Activated T-helper 2 cell treated with anti-CD3 and anti-CD28 coated beads, Interferon-gamma antibody, Interleukin-2, Interleukin-4, amounts not matched to agents 10 μg/mL and 5 μg/mL and 100 μg/mL, durations not matched to agents 14 hours and 24 hours and 36 hours (primary cell): ENCODE results near the gene CCDC183. TPM values are rescaled to one million over a fixed set of nuclear protein-coding genes. Genes with fewer than 3 reads are reported as not detected.
A peak's percentile ranks its signal among the peaks of the same experiment; 100 is the strongest.

Source experiments
- DNase-seq: peaks from one replicate; pipeline ENCODE4 v3.0.0; 2021; ENCODE audit warnings: low spot score
- H3K27ac Mint-ChIP-seq: one replicate; pipeline ENCODE4 v1.8.0; 2021; ENCODE audit warnings: mixed read lengths
- H3K27me3 Mint-ChIP-seq: one replicate; pipeline ENCODE4 v1.8.0; 2021; ENCODE audit warnings: low read depth, mixed read lengths
- H3K36me3 Mint-ChIP-seq: one replicate; pipeline ENCODE4 v1.8.0; 2021; ENCODE audit warnings: low read depth, mixed read lengths
- H3K4me1 Mint-ChIP-seq: one replicate; pipeline ENCODE4 v1.8.0; 2021; ENCODE audit warnings: low read depth, mixed read lengths
- H3K4me3 Mint-ChIP-seq: one replicate; pipeline ENCODE4 v1.8.0; 2021; ENCODE audit warnings: low read depth, mild to moderate bottlenecking, moderate library complexity, mixed read lengths
- H3K9me3 Mint-ChIP-seq: one replicate; pipeline ENCODE4 v1.8.0; 2021; ENCODE audit warnings: mixed read lengths
- intact Hi-C: fragments of 100-400 bp; cut with micrococcal nuclease; formaldehyde crosslinking; loops from one replicate; pipeline ENCODE4 v1.15.1; 2023
- total RNA-seq: library from RNA; stranded (reverse); gene quantifications from 2 replicates; pipeline ENCODE4 v1.2.3, GENCODE V29; 2022

The CCDC183 gene
- total RNA-seq, 1 donor from 2014 or later = not detected

GRCh38 chr9:136803551-136804508 lies 7.7 kb downstream of the CCDC183 start:
- H3K9me3 Mint-ChIP-seq = no peaks in the 10 kb centered on the region
- peaks cover 16% of the 10 kb centered on the region for H3K27me3 Mint-ChIP-seq
- H3K4me3 Mint-ChIP-seq = no peak overlapping the region
- no peak for DNase-seq
- peaks cover 11% of the 10 kb centered on the region for H3K4me1 Mint-ChIP-seq
- intact Hi-C loops = no loop called here
- H3K27ac Mint-ChIP-seq = no peak overlapping the region
- peaks cover 5% of the 10 kb centered on the region for H3K36me3 Mint-ChIP-seq

- no peaks in the 10 kb centered on the region for H3K9me3 Mint-ChIP-seq
Observed at GRCh38 chr9:136804509-136805206, 8.5 kb downstream of the CCDC183 start.

GRCh38 chr9:136805207-136805740 lies 9.1 kb downstream of the CCDC183 start:
- no peak overlapping the region for H3K27ac Mint-ChIP-seq
- peak overlapping the region; percentile 2 for H3K4me3 Mint-ChIP-seq
- intact Hi-C loops = loop anchor here (5.0 kb wide), 1 partner anchor 42 kb away; the partner anchor contains the start of gene PHPT1
- no peak for DNase-seq
- H3K9me3 Mint-ChIP-seq = no peaks in the 10 kb centered on the region
- H3K4me1 Mint-ChIP-seq = peaks cover 23% of the 10 kb centered on the region
- peaks cover 14% of the 10 kb centered on the region for H3K27me3 Mint-ChIP-seq
- H3K36me3 Mint-ChIP-seq = peaks cover 20% of the 10 kb centered on the region

More at GRCh38 chr9:136804509-136805206, 8.5 kb downstream of the CCDC183 start:
- Mint-ChIP-seq H3K27ac (no peak overlapping the region), H3K27me3 (peaks cover 16% of the 10 kb centered on the region), H3K4me1 (peaks cover 19% of the 10 kb centered on the region), H3K36me3 (peaks cover 14% of the 10 kb centered on the region), H3K4me3 (no peak overlapping the region)
- intact Hi-C loops = loop anchor here (5.0 kb wide), 1 partner anchor 43 kb away; the partner anchor contains the start of gene PHPT1
- DNase-seq = no peak

- Mint-ChIP-seq H3K9me3 (no peaks in the 10 kb centered on the region), H3K4me1 (peaks cover 21% of the 10 kb centered on the region), H3K36me3 (peaks cover 23% of the 10 kb centered on the region), H3K27me3 (peaks cover 7% of the 10 kb centered on the region), H3K4me3 (peak overlapping the region; percentile 85), H3K27ac (no peak overlapping the region)
- DNase-seq = no peak
- intact Hi-C loops = loop anchor here (5.0 kb wide), 1 partner anchor 41 kb away; the partner anchor contains the start of gene PHPT1
Observed at GRCh38 chr9:136806067-136806466, 9.9 kb downstream of the CCDC183 start.

GRCh38 chr9:136806631-136807201 lies 10.6 kb downstream of the CCDC183 start:
- peaks cover 5% of the 10 kb centered on the region for H3K27me3 Mint-ChIP-seq
- no peak for DNase-seq
- H3K36me3 Mint-ChIP-seq = peaks cover 25% of the 10 kb centered on the region
- H3K4me3 Mint-ChIP-seq = peak overlapping the region; percentile 85
- H3K9me3 Mint-ChIP-seq = no peaks in the 10 kb centered on the region
- intact Hi-C loops = loop anchor here (5.0 kb wide), 1 partner anchor 41 kb away; the partner anchor contains the start of gene PHPT1
- H3K4me1 Mint-ChIP-seq = peaks cover 22% of the 10 kb centered on the region
- peak overlapping the region; percentile 66 for H3K27ac Mint-ChIP-seq

GRCh38 chr9:136807281-136808074 lies 11.3 kb downstream of the CCDC183 start, which contains the start of gene RABL6:
RABL6 (plus strand) TSS chr9:136807948; CDS start chr9:136808197, 249 bp downstream.
- peak; percentile 84 for DNase-seq
- H3K4me1 Mint-ChIP-seq = peaks cover 25% of the 10 kb centered on the region
- peak within 1 kb of the TSS; percentile 85 for H3K4me3 Mint-ChIP-seq
- peak within 1 kb of the TSS; percentile 77 for H3K27ac Mint-ChIP-seq
- H3K36me3 Mint-ChIP-seq = peaks cover 25% of the 10 kb centered on the region
- no peaks in the 10 kb centered on the region for H3K9me3 Mint-ChIP-seq
- intact Hi-C loops = loop anchor here (5.0 kb wide), 1 partner anchor 40 kb away; the partner anchor contains the start of gene PHPT1
- H3K27me3 Mint-ChIP-seq = no peaks in the 10 kb centered on the region

GRCh38 chr9:136808075-136808805 lies 12.1 kb downstream of the CCDC183 start:
- peak; percentile 38 for DNase-seq
- intact Hi-C loops = loop anchor here (5.0 kb wide), 1 partner anchor 39 kb away; the partner anchor contains the start of gene PHPT1
- Mint-ChIP-seq H3K36me3 (peaks cover 32% of the 10 kb centered on the region), H3K27me3 (no peaks in the 10 kb centered on the region), H3K4me1 (peaks cover 33% of the 10 kb centered on the region), H3K9me3 (no peaks in the 10 kb centered on the region), H3K27ac (peak overlapping the region; percentile 65), H3K4me3 (peak overlapping the region; percentile 82)

GRCh38 chr9:136808806-136809158 lies 12.6 kb downstream of the CCDC183 start:
- DNase-seq = no peak
- peaks cover 38% of the 10 kb centered on the region for H3K36me3 Mint-ChIP-seq
- peaks cover 34% of the 10 kb centered on the region for H3K4me1 Mint-ChIP-seq

GRCh38 chr9:136814725-136815421 lies 18.7 kb downstream of the CCDC183 start:
- no peak for DNase-seq
- peaks cover 27% of the 10 kb centered on the region for H3K4me1 Mint-ChIP-seq
- no peaks in the 10 kb centered on the region for H3K9me3 Mint-ChIP-seq
- no peak overlapping the region for H3K27ac Mint-ChIP-seq
- intact Hi-C loops = no loop called here
- peaks cover 47% of the 10 kb centered on the region for H3K36me3 Mint-ChIP-seq
- no peaks in the 10 kb centered on the region for H3K27me3 Mint-ChIP-seq
- H3K4me3 Mint-ChIP-seq = no peak overlapping the region

More at GRCh38 chr9:136808806-136809158, 12.6 kb downstream of the CCDC183 start:
- Mint-ChIP-seq H3K27me3 (no peaks in the 10 kb centered on the region), H3K27ac (peak overlapping the region; percentile 65), H3K9me3 (no peaks in the 10 kb centered on the region), H3K4me3 (peak overlapping the region; percentile 82)
- intact Hi-C loops = loop anchor here (5.0 kb wide), 1 partner anchor 39 kb away; the partner anchor contains the start of gene PHPT1

- no peak for DNase-seq
- Mint-ChIP-seq H3K4me3 (no peak overlapping the region), H3K9me3 (no peaks in the 10 kb centered on the region), H3K27ac (no peak overlapping the region), H3K36me3 (peaks cover 43% of the 10 kb centered on the region), H3K27me3 (no peaks in the 10 kb centered on the region), H3K4me1 (peaks cover 23% of the 10 kb centered on the region)
- intact Hi-C loops = no loop called here
Observed at GRCh38 chr9:136815422-136815782, 19.3 kb downstream of the CCDC183 start.
